Glomerular visceral epithelial cell (primary cell): ENCODE results near the gene SETBP1.

ENCODE experiments used
- DNase-seq: peaks from one replicate; pipeline ENCODE4 v3.0.0-alpha.2; 2016; ENCODE audit errors: extremely low spot score

Gene SETBP1

DNA sequence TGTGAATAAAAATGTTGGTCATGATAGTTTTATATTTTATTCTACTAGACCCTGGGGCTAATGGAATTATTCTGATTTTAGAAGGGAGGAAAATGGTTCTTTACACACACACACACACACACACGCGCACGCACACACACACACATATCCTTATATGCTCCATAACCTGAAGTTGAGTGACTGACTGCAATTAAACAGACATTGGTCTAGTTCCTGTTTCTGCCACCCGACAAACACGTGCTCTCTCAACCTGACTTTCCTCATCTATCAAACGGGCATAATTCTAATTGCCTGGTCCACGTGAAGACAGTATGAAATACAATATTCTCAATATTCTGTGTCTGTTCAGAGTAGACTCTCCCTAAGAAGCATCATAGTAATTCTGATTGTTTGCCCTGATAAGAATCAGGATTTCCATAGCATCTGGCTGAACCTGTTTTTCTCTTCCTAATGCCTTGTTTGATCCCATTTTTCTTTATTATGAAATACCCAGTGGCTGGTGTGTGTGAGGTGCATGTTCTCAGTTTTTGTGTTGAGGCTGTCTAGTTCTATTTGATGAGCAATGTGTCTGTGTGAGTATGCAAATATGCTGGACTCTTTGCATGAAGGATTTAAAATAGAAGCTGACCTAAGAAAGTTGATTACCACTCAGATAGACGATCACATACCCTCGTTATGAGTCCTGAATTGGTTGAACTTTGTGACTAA, 51.0 kb downstream of the SETBP1 start:
- DNase-seq = no peak

DNA sequence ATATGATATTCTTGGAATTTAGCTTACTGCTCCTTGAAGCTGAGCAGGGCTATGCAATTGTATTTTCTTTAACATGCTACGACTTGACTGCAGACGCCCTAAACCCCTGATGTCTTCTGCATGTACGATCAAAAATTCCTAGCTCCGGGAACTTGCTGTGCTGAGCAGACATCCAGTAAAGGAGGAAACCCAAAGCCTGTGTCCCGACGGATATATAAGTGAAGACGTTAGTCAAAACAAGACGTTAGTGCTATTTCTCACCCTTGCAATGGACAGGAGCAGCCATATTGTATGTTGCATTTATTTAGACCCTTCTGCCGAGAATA, 51.5 kb downstream of the SETBP1 start:
- no peak for DNase-seq

DNA sequence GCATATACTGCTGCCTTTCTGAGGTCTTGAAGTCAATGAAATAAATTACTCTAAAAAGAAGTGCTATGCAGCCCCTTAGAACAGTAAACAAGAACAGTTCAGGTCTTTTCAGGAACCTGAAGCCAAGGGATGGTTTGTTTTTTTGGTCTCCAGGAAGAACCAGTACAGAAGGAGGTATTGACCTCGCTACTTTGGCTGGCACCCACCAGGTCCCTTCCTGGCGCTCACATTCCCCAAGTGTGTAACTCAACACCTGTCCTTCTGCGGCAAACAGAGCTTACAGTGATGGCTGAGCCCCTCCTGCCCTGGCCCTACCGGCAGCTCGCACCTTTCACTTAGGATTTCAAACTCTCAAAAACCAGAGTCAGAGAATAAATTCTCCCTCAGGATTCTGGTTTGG, 51.9 kb downstream of the SETBP1 start:
- peak; percentile 4 for DNase-seq

- peak; percentile 85 for DNase-seq
These were observed 52.5 kb downstream of the SETBP1 start for GRCh38 chr18:44733069-44733753.

DNA sequence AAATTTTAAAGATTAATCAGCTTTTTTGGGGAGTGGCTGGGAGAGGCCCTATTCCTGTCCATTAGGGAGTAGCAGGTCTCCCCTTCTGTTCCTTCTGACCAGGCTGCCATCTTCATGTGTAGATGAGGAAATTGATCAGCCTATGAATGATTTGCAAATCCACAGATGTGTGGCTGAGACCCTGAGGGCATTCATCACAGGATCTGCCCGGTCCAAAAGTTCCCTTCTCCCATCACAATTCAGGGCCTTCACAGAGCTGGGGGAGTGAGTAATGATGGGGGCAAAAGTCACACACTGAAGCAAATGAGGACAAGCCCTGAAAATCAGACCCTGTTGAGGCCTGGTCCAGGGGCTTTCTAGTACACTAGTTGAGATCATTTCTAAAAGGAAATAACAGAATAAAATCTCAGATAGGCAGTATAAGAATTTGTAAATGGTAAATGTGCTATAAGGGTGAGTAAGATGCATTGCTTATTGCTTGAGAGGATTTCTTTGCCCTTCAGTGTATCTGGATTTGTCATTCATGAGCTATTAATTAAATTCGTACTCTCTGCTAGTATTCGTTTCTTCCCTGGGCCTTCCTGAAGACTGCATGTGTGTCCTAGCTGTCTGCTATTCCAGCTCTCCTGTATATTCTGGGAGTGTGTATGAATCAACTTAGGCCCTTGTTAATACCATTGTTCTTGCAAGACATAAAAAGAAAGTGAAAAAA, 53.2 kb downstream of the SETBP1 start:
- no peak for DNase-seq

DNA sequence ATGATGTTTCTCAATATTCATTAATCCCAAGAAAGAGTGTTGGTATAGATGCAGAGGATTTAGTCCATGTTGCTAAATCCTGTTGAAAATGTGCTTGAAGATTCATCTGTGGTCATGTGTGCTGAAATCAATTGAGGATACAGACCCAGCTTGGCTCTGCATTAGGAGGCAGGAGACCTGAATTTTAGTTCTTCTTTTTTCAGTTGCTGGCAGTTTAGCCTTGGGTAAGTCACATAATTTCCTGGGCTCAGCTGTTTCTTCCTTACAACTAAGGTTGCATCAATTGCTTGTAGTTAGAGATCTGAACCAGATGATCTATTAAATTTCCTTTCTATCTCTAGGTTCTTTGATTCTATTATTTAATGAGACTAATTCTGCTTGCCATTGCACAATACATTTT, 54.4 kb downstream of the SETBP1 start:
- no peak for DNase-seq

GRCh38 chr18:44736664-44737380, 56.1 kb downstream of the SETBP1 start:
- DNase-seq = no peak

GRCh38 chr18:44737623-44738022, 56.9 kb downstream of the SETBP1 start:
- DNase-seq = no peak

DNA sequence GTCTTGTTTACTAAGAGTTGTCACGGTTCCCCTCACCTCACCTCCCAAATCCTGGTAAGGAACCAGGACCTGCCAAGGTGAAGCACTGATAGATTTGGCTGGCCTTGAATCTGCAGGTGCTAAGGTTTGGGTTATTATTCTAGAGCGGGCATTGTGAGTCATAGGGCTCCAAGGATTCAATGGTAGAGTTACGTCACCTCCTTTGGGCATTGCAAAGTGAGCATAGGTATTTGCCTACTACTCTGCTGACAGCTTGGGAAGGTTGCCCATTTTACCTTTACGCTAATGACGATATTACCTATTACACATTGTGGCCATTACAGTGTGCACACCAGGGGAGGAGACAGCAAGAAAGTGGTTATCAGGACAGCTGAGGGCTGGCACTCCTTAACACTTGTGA, 59.3 kb downstream of the SETBP1 start:
- DNase-seq = no peak

- DNase-seq = no peak
These were observed 60.4 kb downstream of the SETBP1 start for GRCh38 chr18:44741085-44741484.

GRCh38 chr18:44741511-44741910, 60.8 kb downstream of the SETBP1 start:
- no peak for DNase-seq

GRCh38 chr18:44742126-44742525, 61.4 kb downstream of the SETBP1 start:
- DNase-seq = no peak

DNA sequence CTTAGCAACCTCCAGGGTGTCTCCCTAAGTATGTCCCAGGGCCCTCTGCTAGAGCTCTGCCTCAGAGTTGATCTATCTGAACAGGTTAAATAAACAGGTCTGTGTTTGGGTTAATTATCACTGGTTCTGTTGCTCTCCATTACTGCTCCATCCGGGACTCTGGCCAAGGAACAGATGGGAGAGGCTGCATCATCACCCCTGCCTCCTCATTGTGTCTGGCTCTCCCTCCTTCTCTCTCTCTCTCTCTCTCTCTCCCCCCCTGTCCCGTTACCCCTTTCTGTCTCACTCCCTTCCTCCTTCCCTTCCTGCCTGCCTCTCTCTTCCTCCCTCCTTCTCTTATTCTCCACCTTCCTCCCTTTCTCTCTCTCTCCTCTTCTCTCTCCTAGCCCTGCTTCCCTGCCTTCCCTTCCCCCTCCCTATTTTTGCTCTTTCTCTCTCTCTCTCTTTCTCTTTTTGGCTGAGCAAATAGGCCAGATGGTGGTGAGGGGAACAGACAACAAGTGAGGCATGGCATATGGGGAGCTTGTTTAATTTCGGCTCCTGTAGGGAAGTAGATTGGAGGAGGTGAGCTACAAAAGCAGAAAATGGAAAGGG, 62.1 kb downstream of the SETBP1 start:
- DNase-seq = peak; percentile 8

GRCh38 chr18:44743631-44744030, 62.9 kb downstream of the SETBP1 start:
- DNase-seq = no peak

- DNase-seq = no peak
These were observed 63.8 kb downstream of the SETBP1 start for GRCh38 chr18:44744161-44745121.

DNA sequence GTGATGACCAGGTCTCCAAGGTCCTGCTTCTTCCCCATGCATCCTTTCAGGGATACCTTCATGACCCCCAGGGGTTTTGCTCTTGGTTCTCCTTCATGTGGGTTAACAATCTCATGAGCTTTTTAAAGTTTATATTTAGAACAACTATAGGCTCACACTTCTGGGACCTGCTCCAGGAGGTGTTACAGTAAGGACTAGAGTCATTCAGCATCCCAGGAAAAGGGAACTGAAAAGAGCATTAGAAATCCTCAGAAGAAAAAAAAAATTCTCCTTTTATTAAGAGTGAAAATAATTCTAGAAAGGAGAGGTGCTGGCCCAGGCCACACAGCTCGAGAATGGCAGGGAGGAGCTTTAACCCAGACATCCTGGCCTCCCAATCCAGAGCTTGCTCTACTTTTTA, 66.5 kb downstream of the SETBP1 start:
- DNase-seq = no peak

- no peak for DNase-seq
These were observed 67.9 kb downstream of the SETBP1 start for GRCh38 chr18:44748582-44748981.

GRCh38 chr18:44750774-44751173, 70.1 kb downstream of the SETBP1 start:
- DNase-seq = no peak

GRCh38 chr18:44754567-44754966, 73.9 kb downstream of the SETBP1 start:
- no peak for DNase-seq

DNA sequence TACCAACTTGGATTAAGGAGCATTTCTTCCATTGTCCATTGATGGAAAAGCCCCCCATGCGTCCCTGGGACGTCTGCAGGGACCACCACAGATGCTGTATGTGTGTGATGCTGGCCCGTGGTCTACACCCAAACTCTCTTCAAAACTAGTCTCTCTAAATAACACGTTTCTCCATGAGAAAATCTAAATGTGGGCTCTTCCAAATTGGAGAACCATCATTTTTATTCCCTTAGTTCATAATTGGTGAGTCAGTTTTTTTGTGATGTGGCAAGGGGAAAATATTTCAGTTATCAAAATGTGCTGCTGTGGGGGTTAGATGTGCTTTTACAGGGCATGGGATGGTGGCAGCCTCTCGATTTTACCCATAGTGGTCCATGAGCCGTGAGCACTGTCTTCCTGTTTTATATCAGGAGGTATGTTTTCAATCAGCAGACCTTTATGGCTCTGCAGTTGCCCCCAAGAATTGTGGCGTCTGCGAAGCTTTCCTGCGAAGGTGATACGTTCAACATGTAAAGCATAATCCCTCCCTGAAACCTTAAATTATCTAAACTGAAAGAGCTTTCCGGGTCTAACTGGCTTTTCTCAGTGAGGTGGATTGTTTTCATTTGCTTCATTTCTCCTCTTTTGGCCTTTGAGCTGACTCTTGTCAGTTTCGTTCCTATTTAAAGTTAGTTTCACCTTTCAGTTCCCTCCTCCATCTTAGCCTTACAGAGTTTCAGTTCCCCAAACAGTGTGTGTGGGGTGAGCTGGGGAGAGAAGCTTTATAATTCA, 78.4 kb downstream of the SETBP1 start:
- no peak for DNase-seq
